Ovary (tissue), 9 donors: ENCODE results near the gene ZNF430. TPM values are rescaled to one million over a fixed set of nuclear protein-coding genes. Genes with fewer than 3 reads are reported as not detected.

Experiments used
- DNase-seq, 5 donors: peaks; one replicate each; pipeline ENCODE4 v3.0.0-alpha.2; 2019 to 2020
- H3K27ac ChIP-seq, 2 donors: fragments of 200-600 bp; one replicate each; pipeline versions ENCODE4 v1.5.1 to v1.8.0; 2019 to 2022
- H3K27me3 ChIP-seq: fragments of 200-600 bp; one replicate; pipeline ENCODE4 v1.8.0; 2022
- H3K36me3 ChIP-seq: fragments of 200-600 bp; sonication (generic); one replicate; pipeline ENCODE4 v1.5.1; 2019
- H3K4me1 ChIP-seq: one replicate; pipeline ENCODE4 v1.8.1; 2013; ENCODE audit warnings: mild to moderate bottlenecking, moderate library complexity; ENCODE audit not compliant: insufficient read depth
- H3K4me3 ChIP-seq: fragments of 200-600 bp; sonication (generic); one replicate; pipeline ENCODE4 v1.5.1; 2017
- H3K9me3 ChIP-seq, 2 donors: fragments of 200-600 bp in 1 of 2; sonication (generic) in 1 of 2; one replicate each; pipeline versions ENCODE4 v1.5.1 to v1.8.1; 2013 to 2019; ENCODE audit warnings: mild to moderate bottlenecking in 1 of 2, moderate library complexity in 1 of 2
- CTCF ChIP-seq, 3 donors: fragments of 450-650 bp in 2 of 3; fragments of 200-600 bp in 1 of 3; IDR thresholded peaks; one replicate each; pipeline versions ENCODE4 v1.5.1 to v1.8.0; 2016 to 2022; ENCODE audit warnings: antibody characterized with exemption in 3 of 3, mild to moderate bottlenecking in 1 of 3
- EP300 ChIP-seq: sonication (generic); formaldehyde crosslinking; IDR thresholded peaks from one replicate; pipeline ENCODE4 v1.6.1; 2017; ENCODE audit warnings: antibody characterized with exemption
- POLR2A ChIP-seq: fragments of 450-650 bp; IDR thresholded peaks from one replicate; pipeline ENCODE4 v1.6.1; 2017; ENCODE audit warnings: antibody characterized with exemption, mild to moderate bottlenecking, moderate library complexity
- WGBS, 3 donors: extraction: QIAGEN DNeasy Blood & Tissue Kit in 1 of 3; methylation state at CpG; one replicate each; pipeline versions ENCODE4 v1.1.5 to v1.1.7; 2013 to 2017; 5-methylcytosine and 5-hydroxymethylcytosine counted together
- intact Hi-C, 4 donors: fragments of 100-400 bp; cut with DNase I; formaldehyde crosslinking; loops; one replicate each; pipeline versions ENCODE4 v1.11.0 to v1.15.1; 2022 to 2023
- polyA plus RNA-seq, 2 donors: library from polyadenylated mRNA; stranded (reverse); fragments of 200-250 nt in 1 of 2; fragments of 350-450 nt in 1 of 2; fragmentation: Illumina TruSeq in 1 of 2; extraction: RNeasy Lipid Tissue Mini Kit (QIAGEN cat#74804) in 1 of 2; gene quantifications; one replicate each; pipeline ENCODE4 v1.2.3, GENCODE V29; 2013 to 2014
- total RNA-seq, 7 donors: library from RNA; depleted of rRNA in 2 of 7; stranded (reverse); fragments of >200 nt in 2 of 7; fragmentation: NEBNext Ultra II Directional in 3 of 7; extraction: Animal tissue kit (Norgen Biotek cat#: 25700) in 3 of 7; gene quantifications; one replicate each; pipeline versions ENCODE4 v1.1.0 to v1.2.4, GENCODE V29; 2016 to 2023
- donor health status: DM: no; HTN: no; CAD: no; lungs with moderate emphysema.
- donor health status: DM: no; HTN: no; CAD: no.
- donor health status: Bipolar disorder and iron deficiency.
- donor health status: DM: yes; HTN: yes; CAD: no.
- donor health status: DM: no; HTN: no; CAD: no.
- donor health status: DM: yes; HTN: yes; CAD: no.

ZNF430 gene
- total and polyA plus RNA-seq, 9 donors, result 6.5 to 33.5 (median 18.5) TPM

- Histone ChIP-seq H3K36me3 (no peaks in the 10 kb centered on the region), H3K4me3 (no peak overlapping the region), H3K9me3 (peaks cover 0 to 8% of the 10 kb centered on the region in 2 donors), H3K27me3 (no peaks in the 10 kb centered on the region), H3K4me1 (no peaks in the 10 kb centered on the region), H3K27ac (no peak overlapping the region)
- no peak for TF ChIP-seq POLR2A
- no peak for TF ChIP-seq EP300
- WGBS, 3 donors, result 96 to 98% (median 97%) methylated on average over 5 of the region's 5 CpGs
- intact Hi-C loops, result no loop called here
- DNase-seq, result no peak
These were observed 32.4 kb downstream of the ZNF430 start for GRCh38 chr19:21052902-21053301.

- no peaks in the 10 kb centered on the region for H3K4me1 ChIP-seq
- no peaks in the 10 kb centered on the region for H3K27me3 ChIP-seq
- H3K4me3 ChIP-seq, result no peak overlapping the region
- no peak overlapping the region for H3K27ac ChIP-seq
- H3K9me3 ChIP-seq, result no peaks in the 10 kb centered on the region
- no peaks in the 10 kb centered on the region for H3K36me3 ChIP-seq
- DNase-seq, result no peak
- intact Hi-C loops, result no loop called here
- TF ChIP-seq EP300, result no peak
- TF ChIP-seq CTCF (IDR thresholded peaks at IDR 0.05), result no peak
- no peak for TF ChIP-seq POLR2A
These were observed 44.9 kb downstream of the ZNF430 start for GRCh38 chr19:21065336-21065735.

- intact Hi-C loops, result no loop called here
- Histone ChIP-seq H3K27ac (peak within 1 kb of the TSS; percentile 47 to 74), H3K27me3 (no peaks in the 10 kb centered on the region), H3K4me1 (peaks cover 1% of the 10 kb centered on the region), H3K4me3 (peak within 1 kb of the TSS; percentile 50), H3K9me3 (no peaks in the 10 kb centered on the region), H3K36me3 (no peaks in the 10 kb centered on the region)
- DNase-seq, result peak; percentile 82 to 91 (median 87)
- 15 to 44% (median 38%) methylated on average over 37 to 38 of the region's 38 CpGs for WGBS, 3 donors
- TF ChIP-seq POLR2A (peak; percentile 25), EP300 (no peak)
These were observed 61.8 kb downstream of the ZNF430 start, which contains the start of gene ZNF714 for GRCh38 chr19:21082011-21082975. ZNF714 (plus strand) TSS chr19:21082203; CDS start chr19:21098269, 16,066 bp downstream.

GRCh38 chr19:21084343-21084742 is 63.9 kb downstream of the ZNF430 start:
- intact Hi-C loops, result no loop called here
- H3K4me1 ChIP-seq, result peaks cover 1% of the 10 kb centered on the region
- TF ChIP-seq POLR2A, result no peak
- TF ChIP-seq CTCF (IDR thresholded peaks at IDR 0.05), result no peak
- TF ChIP-seq EP300, result no peak
- no peaks in the 10 kb centered on the region for H3K9me3 ChIP-seq
- H3K36me3 ChIP-seq, result no peaks in the 10 kb centered on the region
- DNase-seq, result no peak
- H3K27ac ChIP-seq, result peak overlapping the region in 1 of 2 donors; percentile 17
- H3K4me3 ChIP-seq, result no peak overlapping the region
- 65 to 92% (median 67%) methylated on average over 1 of the region's 1 CpG for WGBS, 3 donors
- H3K27me3 ChIP-seq, result no peaks in the 10 kb centered on the region

GRCh38 chr19:21087871-21088270 is 67.4 kb downstream of the ZNF430 start:
- WGBS, 3 donors, result 88 to 94% (median 91%) methylated on average over 3 of the region's 3 CpGs
- H3K4me3 ChIP-seq, result no peak overlapping the region
- DNase-seq, result no peak
- peaks cover 7% of the 10 kb centered on the region for H3K4me1 ChIP-seq
- intact Hi-C loops, result no loop called here
- H3K27ac ChIP-seq, result no peak overlapping the region
- no peak for TF ChIP-seq CTCF (IDR thresholded peaks at IDR 0.05)
- no peak for TF ChIP-seq POLR2A
- no peak for TF ChIP-seq EP300
- H3K36me3 ChIP-seq, result no peaks in the 10 kb centered on the region
- H3K27me3 ChIP-seq, result no peaks in the 10 kb centered on the region
- H3K9me3 ChIP-seq, result no peaks in the 10 kb centered on the region
